ENCODE measurements around the gene ACVRL1.

The ACVRL1 gene

DNA sequence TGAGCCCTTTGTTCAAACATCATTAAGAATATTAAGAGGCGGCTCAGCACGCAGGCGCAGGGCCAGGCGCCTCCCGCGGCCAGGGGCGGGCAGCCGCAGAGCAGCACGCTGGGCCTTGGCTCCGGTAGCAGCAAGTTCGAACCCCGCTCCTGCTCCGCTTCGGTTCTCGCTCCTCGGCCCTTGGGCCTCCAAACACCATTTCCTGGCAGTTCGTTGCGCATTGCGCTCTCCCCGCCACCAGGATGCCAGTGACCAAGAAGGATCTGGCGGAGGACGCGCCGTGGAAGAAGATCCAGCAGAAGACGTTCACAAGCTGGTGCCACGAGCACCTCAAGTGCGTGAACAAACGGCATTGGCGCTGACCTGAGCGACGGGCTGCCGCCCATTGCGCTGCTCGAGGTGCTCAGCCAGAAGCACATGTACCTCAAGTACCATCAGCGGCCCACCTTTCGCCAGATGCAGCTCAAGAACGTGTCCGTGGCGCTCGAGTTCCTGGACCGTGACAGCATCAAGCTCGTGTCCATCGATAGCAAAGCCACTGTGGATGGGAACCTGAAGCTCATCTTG is 6.9 kb upstream of the ACVRL1 start:
- no peak for DNase-seq

DNA sequence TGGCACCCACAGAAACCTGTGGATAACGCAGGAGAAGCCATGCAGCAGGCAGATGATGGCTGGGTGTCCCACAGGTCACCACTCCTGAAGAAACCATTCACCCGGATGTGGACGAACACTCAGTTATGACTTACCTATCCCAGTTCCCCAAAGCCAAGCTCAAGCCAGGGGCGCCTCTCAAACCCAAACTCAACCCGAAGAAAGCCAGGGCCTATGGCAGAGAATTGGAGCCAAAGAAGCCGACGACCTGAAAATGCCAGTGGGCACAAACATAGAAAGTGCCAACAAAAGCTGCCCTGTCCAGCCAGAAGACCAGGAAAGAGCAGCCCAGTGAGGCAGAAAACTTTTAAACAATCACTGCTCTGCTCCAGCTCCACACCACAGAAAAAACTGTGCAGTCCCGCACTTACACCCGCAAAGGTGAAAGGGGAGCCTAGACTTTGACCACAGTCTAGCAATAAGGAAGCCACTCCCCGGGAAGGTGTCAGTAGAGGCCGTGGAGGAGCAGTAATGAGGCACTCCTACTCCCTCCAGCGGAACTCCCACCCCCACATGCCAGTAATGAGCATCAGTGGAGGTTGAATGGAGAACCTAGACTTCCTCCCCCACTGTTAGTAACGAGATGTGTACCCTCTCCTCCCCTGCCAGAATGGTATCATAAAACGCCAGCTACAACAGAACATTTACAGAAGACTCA is 6.0 kb upstream of the ACVRL1 start:
- no peak for DNase-seq

DNA sequence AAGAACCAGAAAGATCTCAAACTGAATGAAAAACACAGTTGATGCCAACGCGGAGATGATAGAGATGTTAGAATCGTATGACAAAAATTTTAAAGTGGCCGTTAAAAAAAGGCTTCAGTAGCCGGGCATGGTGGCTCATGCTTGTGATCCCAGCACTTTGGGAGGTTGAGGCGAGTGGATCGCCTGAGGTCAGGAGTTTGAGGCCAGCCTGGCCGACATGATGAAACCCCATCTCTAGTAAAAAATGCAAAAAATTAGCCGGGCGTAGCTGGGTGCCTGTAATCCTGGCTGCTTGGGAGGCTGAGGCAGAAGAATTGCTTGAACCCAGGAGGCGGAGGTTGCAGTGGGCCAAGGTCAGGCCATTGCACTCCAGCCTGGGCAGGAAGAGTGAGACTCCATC is 5.4 kb upstream of the ACVRL1 start:
- DNase-seq: no peak

DNA sequence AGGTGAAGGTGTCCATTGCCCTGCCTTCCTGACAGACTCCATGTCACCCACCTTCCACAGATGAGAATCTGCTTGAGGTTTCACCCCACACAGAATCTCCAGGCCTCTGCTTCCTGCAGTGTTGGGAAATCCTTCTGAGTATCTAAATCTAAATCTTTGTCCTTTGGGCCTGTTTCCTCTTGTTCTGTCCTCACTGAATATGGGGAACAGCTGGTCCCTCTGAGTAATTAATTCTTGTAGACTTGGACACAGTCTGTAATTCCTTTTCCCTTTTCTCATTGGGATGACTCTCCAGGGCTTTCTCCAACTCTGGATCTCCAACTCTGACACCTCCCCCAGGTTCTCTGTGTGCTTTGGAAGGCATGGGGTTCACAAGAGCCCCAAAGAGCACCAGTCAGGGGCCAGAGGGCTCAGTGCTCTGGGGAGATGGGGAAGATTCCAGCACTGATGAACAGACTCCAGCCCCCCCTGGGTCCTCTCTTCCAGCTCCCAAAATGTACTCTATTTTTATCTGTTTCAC is 2.3 kb upstream of the ACVRL1 start:
- no peak for DNase-seq

DNA sequence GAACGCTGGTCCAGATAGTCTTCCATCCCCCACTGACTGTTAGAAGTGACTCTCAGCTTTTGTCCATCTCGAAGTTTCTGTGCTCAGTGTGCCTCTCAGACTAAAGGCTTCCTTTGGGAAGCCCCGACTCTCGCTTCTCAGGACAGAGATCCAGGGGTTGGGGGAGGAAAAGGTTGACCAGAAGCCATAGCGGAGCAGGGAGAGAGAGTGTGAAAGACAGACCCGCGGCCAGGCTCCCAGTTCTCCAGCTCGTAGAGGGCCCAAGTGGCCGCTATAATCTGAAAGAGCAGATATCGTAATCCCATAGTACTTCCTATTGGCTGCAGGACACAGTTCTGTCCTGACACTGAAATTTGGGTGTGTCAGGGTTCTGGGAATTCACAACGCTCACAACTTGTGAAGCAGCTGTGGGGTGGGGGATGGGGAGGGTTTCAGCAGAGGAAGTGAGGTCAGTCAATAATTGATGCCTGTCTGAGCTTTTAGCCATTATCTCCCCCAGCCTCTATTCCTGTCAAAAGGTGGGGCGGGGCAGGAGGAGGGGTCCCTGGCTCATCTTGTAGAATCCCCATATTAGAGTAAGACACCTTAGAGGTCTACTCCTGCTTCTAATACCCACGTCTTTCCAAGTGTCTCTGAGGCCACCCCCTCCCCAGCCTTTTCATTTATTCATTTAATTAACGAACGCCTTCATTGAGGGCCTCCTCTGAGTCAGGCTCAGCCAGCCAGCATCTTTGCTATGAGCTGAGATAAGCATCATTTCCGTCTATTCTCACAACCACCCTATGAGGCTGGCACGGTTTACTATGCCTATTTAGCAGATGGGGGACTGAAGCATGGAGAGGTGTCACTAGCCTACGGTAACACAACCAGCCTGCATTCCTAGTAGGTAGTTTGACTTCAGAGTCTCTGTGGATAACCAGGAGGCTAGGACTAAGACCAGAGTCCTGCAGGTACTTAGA is 1.6 kb upstream of the ACVRL1 start:
- DNase-seq: no peak

DNA sequence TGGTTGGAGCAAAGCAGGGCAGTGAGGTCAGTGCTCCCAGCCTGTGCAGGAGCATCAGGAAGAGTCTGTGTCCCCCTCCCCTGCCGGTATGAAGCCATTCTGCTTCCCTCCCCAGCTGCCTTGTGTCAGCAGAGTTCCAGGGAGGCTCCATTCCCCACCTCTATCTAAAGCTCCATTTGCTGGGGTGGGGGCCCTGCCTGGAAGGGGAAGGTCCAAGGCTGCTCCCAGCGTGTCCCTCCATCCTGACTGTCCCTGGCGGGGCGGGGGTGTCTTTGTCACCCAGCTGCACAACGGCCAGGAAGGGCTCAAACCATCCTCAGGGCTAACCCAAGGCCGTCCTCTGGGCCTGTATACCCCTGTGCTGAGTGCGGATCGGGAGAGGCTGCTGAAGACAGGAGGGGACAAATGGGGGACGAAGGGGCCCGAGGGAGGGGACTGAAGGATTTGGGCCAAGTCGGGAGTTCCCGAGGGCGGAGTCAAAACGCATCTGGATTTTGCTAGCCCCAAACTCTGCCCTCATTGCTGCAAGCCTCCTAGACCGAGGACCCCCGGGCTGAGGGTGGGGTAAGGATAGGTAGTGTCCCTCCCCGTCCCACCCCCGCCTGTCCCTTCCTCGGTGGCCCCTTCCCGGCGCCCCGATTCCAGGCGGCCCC is 748 bp upstream of the ACVRL1 start:
- DNase-seq: no peak

DNA sequence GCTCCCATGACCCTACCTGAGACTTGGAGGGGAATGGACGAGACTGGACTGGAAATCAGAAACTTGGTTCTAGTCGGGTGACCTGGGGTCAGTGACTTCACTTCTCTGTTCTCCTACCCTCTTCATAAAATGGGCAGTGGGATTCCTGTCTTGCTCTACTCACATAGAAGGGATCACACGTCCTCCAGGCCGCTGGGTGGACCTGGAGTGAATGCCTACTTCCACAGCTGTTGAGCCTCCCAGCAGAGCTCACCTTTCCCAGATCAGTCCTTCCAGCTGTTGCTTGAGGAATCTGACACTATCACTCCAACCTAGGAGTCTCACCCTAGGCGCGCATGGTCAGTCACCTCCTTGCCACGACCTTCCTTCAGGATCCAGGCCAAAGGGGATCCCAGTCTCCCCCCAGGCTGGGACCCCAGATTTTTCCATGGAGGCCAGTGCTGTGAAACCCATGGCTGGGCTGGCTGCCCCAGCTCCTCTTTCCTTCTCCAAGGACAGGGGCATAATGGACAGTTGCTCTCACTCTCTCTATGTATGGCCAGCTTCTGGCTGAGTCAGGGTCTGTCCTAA is 637 bp downstream of the ACVRL1 start:
- DNase-seq: no peak

DNA sequence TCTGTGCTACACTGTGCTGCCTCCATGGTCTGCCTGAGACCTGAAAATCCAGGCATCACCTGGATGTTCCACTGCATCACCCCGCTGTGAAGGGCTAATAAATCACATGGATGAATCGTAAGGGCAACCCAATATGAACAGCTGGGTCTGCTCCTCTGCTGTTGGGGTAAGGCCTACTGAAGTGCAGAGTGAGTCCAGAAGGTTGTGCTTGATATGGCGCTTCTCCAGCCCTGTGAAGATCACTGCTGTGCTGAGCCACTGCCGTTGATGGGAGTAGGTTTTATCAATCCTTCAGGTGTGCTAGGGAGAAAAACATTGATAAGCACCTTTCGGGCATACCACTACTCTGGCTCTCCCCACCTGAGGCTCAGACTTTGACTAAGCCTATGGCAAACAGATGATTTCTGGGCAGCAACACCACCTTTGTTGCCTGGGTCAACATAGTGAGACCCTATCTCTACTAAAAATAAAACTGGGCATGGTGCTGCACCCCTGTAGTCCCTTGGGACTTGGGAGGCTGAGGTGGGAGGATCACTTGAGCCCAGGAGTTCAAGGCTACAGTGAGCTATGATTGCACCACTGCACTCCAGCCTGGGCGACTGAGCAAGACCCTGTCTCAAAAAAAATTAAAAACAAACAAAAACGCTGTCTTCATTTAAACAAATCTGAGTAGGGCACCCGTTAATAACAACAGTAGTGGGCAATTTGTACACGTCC is 1.7 kb downstream of the ACVRL1 start:
- no peak for DNase-seq

DNA sequence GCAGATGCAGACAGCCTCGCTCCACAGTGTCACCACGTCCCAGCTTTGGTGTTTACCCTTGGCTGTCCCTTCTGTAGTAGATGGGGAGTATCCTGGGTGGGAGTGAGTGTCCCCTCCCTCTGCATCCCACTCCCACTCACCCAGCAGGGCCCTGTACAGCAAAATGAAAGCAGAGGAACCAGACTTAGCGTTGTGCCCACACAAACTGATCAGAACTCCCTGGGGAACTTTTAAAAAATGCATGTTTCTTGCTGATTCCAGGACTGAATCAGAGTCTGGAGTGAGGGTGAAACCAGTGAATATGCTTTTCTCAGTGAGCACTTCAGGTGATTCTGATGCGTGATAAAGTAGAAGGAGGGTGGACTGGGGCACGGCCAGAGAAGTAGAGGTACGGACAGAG is 2.9 kb downstream of the ACVRL1 start:
- DNase-seq: no peak

DNA sequence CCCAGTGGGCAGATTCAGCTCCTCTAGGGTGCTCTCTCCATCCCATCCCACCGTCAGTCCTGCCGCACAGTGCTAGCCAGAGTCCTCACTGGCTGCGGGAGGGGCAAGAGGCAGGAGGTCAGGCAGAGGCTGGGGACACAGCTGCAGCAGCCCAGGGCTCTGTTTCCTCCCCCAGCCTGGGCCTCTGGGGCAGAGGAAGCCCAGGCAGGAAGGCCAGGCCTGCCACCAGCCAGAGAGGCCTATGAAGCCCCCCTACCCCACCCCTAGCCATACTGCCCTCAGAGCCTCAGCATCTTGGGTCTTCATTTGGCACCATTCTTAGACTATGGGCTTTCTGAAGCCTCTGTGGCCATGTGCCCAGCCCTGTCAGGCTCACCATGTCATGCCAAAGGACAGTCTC is 3.4 kb downstream of the ACVRL1 start:
- DNase-seq: no peak

DNA sequence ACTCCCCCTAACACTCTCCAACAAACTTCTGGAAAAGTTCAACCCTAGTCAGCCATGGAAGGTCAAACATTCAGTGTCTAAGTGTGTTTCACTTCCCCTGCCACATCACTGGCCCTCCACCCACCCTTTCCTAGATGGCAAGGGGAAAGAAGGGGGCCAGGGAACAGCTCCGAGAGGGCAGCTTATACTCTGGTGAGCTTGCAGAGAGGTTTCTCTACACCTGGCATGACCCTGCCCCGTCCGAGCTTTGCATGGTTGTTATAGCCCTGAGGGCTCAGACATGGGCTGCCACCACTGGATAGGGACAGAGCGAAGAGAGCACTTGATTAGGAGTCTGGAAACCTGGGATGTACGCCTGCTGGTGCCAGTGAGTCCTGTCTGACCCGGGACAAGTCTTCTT is 4.0 kb downstream of the ACVRL1 start:
- no peak for DNase-seq

DNA sequence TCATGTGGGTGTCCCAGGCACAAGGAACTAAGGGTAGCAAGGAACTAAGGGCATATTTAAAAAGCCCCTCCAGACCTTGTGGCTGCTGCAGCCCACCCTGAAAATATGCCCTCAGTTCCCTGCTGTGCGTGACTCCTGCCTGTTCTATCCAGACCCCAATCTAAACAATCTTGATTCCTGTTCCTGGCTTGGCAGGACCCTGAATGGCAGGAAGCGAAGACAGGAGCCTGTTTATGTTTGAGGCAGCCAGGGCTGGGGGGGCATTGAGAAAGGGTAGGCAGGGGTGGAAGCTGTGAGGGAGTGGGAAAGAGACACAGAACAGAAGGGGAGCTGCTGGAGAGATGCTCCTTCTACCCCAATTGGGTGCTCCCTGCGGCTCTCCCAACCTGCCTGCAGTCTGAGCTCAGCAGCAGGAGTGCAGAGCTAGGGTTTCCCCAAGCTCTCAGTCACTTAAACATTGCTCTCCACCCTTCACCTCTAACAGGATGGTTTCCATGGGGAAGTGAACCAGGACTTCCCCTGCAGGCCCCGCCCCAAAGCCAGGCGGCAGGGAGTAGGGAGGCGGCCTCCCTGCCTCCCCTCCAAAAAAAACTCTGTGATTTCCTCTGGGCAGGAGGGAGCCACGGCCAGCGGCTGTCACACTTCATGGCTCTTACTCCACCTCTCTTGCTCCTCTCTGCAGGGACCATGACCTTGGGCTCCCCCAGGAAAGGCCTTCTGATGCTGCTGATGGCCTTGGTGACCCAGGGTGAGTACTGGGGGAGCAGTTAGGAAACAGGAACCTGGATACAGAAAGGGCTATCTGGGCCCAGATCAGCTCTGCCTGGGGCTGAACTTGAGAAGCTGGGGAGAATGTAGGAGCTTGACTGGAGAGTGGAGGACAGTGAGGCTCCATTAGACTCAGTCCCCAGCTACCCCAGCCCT is 4.7 kb downstream of the ACVRL1 start:
- DNase-seq: no peak

DNA sequence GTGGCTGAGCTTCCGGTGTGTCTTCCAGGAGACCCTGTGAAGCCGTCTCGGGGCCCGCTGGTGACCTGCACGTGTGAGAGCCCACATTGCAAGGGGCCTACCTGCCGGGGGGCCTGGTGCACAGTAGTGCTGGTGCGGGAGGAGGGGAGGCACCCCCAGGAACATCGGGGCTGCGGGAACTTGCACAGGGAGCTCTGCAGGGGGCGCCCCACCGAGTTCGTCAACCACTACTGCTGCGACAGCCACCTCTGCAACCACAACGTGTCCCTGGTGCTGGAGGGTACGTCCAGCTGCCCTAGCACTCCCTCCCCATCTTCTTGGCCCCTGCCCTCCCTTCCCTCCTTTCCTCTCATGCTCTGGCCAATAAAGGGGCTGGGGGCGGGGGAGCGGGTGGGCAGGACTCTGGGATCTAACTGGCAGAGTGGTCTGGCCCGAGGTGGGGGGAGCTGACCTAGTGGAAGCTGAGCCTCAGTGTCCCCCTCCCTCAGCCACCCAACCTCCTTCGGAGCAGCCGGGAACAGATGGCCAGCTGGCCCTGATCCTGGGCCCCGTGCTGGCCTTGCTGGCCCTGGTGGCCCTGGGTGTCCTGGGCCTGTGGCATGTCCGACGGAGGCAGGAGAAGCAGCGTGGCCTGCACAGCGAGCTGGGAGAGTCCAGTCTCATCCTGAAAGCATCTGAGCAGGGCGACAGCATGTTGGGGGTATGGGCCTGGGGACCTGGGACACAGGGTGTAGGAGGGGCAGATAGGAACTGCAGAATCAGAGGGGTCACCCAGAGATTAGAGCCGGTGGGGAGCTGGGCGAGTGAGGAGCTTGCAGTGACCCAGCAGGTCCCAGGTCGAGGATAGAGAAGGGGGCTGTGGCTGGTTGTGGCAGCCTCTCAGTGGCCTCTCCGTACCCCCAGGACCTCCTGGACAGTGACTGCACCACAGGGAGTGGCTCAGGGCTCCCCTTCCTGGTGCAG is 6.0 kb downstream of the ACVRL1 start:
- DNase-seq: no peak

DNA sequence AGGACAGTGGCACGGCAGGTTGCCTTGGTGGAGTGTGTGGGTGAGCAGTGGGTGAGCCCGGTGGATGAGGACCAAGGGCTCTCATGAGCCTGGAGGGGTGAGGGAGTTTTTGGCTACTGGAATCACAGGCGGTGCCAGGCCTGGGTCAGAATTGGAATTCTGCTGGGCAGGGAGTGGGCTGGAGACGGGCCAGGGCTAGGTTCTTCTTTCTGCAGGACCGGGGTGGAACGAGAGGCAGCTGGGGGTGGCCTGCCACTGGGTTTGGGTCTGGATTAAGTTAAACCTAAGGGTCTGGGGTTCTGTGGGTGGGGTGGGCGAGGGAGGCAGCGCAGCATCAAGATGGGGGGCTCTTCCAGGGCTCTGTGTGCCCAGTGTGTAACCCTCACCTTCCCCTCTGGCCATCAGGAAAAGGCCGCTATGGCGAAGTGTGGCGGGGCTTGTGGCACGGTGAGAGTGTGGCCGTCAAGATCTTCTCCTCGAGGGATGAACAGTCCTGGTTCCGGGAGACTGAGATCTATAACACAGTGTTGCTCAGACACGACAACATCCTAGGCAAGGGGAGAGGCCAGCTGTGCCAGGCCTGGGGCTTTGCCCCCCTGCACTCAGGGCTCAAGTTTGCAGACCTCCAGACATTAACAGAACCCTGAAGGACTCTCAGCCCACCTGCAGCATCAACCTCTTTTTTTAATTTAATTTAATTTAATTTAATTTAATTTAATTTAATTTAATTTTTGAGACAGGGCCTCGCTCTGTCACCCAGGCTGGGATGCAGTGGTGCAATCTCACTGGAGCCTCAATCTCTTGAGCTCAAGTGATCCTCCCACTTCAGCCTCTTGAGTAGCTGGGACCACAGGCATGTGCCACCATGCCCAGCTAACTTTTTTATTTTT is 7.0 kb downstream of the ACVRL1 start:
- no peak for DNase-seq

DNA sequence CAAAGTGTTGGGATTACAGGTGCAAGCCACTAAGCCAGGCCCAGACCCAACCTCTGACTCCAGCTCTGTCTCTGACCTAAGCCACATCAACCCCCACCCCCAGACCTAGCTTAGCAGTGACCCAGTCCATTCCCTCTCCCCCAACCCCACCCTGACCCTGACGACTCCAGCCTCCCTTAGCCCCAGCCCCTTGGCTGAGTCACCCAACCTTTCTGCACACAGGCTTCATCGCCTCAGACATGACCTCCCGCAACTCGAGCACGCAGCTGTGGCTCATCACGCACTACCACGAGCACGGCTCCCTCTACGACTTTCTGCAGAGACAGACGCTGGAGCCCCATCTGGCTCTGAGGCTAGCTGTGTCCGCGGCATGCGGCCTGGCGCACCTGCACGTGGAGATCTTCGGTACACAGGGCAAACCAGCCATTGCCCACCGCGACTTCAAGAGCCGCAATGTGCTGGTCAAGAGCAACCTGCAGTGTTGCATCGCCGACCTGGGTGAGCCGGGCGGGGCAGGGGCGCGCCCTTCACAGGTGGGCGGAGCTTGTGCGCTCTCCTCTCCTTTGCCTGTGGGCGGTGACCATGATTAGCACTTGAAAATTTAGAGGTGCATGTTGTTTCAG is 7.8 kb downstream of the ACVRL1 start:
- DNase-seq: no peak

DNA sequence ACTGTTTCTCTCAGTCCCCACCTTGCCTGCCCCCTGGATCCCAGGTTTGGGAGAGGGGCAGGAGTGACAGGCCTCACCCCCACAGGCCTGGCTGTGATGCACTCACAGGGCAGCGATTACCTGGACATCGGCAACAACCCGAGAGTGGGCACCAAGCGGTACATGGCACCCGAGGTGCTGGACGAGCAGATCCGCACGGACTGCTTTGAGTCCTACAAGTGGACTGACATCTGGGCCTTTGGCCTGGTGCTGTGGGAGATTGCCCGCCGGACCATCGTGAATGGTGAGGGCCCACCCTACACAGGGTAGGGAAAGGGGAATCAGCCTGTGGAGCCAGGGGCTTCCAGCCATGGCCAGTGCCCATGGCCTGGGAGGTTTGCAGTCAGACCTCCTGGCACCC is 8.6 kb downstream of the ACVRL1 start:
- no peak for DNase-seq

DNA sequence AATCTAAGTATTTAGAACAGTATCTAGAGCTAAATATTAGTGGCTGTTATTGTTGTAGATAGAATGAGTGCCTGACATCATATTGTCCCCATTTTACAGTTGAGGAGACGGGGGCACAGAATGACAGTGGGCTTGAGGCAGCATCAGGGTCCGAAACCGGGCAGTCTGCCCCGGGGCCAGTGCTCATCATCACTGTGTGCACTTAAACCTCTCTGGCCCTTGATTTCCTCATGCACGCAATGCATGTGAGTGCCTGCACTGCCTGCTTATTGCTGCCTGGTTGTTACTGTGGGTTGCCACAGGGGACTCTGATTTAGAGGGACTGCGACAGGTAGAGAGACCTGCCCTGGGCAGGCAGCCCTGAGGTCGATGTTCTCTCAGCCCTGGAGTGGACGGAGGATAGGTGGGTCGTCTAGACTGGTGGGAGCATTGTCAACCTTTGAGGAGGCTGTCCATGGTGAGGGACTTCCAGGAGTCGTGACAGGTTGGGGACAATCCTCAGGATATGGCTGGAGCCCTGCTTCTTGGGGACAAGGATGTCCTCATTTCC is 9.8 kb downstream of the ACVRL1 start:
- no peak for DNase-seq
